ENCODE data around the gene ZNF710.
"Not testable (repeated sequence)": the region's sequence is repeated elsewhere in the genome, so short reads cannot be mapped to it uniquely, and the experiment has no call there.

The ZNF710 gene, protein sequence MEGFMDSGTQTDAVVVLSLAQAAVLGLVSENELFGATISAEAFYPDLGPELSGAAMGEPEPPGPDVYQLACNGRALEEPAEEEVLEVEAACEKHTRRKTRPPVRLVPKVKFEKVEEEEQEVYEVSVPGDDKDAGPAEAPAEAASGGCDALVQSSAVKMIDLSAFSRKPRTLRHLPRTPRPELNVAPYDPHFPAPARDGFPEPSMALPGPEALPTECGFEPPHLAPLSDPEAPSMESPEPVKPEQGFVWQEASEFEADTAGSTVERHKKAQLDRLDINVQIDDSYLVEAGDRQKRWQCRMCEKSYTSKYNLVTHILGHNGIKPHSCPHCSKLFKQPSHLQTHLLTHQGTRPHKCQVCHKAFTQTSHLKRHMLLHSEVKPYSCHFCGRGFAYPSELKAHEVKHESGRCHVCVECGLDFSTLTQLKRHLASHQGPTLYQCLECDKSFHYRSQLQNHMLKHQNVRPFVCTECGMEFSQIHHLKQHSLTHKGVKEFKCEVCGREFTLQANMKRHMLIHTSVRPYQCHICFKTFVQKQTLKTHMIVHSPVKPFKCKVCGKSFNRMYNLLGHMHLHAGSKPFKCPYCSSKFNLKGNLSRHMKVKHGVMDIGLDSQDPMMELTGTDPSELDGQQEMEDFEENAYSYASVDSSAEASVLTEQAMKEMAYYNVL

GRCh38 chr15:90001062-90001682 is at the start of gene ZNF710:
Gene ZNF710 (plus strand): TSS chr15:90001324. CDS start chr15:90067138, 65,814 bp downstream.
- DNase-seq, result peak; percentile 13

DNA sequence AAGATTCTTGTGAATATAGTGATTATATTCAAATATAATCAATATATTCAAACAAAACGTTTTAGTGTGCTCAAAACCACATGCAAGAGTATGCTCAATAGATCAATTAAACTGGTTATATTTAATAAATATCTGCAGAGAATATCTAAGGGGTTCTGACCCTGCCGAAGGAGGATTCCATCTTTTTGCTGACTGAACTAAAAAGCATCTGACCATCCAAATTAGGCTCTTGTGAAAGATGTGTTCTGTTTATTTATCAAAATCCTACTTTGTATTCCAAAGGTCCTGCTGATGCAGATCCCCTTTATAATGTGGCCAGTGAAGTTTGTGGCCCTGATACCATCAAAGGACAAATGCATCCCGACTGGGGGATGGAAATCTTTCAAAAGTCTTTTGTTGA is 46.6 kb upstream of the ZNF710 start:
- no peak for DNase-seq

DNA sequence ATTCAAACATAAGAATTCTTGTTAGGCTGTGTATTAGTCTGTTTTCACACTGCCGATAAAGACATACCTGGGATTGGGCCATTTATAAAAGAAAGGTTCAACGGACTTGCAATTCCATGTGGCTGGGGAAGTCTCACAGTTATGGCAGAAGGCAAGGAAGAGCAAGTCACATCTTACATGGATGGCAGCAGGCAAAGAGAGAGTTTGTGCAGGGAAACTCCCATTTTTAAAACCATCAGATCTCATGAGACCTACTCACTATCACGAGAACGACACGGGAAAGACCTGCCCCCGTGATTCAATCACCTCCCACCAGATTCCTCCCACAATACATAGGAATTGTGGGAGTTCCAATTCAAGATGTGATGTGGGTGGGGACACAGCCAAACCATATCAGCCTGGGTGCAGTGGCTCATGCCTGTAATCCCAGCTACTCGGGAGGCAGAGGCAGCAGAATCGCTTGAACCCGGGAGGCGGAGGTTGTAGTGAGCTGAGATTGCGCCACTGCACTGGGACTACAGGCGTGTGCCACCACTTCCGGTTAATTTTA is 45.6 kb upstream of the ZNF710 start:
- DNase-seq, result not testable (repeated sequence)

- DNase-seq, result no peak
Observed at GRCh38 chr15:89958107-89958805, 42.9 kb upstream of the ZNF710 start.

DNA sequence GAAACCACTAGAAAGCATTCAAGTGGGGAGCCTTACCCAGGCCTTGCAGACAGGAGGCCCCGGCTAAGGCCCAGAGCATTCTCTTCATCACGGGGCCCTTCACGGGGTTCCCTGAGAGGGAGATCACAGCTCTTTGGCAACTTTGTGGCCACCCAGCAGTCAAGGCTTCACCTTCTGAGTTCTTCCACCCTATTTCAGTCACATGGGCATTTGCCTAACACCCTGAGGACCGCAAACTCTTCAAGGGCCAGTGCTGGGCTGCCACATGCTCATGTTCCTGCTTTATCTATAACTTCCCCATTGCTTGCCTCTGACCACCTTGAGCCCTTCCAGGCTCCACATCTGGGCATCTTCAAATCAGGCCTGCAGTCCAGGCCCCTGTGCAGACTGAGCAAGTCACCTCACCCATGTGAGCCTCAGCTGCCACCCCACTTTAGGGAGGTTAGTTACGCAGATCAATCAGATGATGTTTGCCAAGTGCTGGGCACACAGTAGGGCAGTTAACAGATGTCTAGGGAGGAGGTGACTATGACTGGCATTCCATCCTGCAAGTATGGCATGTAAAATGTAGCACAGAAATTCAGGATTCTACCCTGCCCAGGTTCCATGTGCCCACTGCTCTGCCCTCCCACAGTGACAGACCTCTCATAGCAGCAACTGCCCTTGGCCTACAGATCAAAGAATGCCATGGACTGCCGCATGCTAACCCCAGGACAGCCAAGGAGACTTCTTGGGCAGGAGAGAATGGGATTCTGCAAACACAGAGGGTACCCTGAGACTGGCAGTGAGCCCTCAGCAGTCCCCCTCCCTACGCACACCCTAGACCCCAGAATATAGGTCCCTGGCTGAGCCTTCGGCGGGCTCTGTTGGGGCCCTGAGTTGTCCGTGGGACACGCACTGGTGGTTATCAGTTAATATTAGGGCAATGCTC is 37.6 kb upstream of the ZNF710 start:
- no peak for DNase-seq

- DNase-seq, result no peak
Observed at GRCh38 chr15:89964232-89964954, 36.7 kb upstream of the ZNF710 start.

- no peak for DNase-seq
Observed at GRCh38 chr15:89967881-89968280, 33.2 kb upstream of the ZNF710 start.

- DNase-seq, result peak; percentile 18
Observed at GRCh38 chr15:89971592-89971997, 29.5 kb upstream of the ZNF710 start.

DNA sequence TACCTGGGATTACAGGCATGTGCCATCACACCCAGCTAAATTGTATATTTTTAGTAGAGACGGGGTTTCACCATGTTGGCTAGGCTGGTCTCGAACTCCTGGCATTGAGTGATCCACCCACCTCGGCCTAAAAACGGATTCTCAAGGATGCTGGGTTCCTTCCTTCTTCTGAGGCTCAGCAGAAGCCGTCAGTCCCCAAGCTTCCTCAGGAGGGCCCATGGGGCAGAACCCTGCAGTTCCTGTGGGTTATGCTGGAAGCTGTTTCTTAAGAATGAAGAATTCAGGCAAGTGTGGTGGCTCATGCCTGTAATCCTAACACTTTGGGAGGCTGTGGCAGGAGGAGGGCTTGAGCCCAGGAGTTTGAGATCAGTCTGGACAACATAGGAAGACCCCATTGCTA is 29.0 kb upstream of the ZNF710 start:
- DNase-seq, result no peak

GRCh38 chr15:89975482-89976245 is 25.5 kb upstream of the ZNF710 start:
- DNase-seq, result no peak

DNA sequence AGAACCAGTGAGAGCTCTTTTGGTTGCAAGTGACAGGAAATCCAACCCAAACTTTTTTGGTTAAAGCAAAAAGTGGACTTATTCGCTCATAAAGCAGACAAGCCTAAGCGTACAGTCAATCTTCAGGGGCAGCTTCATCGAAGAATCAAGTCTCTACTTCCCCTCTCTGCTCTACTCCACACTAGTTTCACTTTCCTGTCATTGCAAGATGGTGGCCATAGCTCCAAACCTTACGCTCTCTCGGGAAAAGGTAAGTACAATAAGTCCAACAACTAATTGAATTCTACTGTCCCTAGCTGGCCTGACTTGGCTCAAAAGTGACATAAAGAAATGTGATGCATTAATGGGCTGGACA is 24.9 kb upstream of the ZNF710 start:
- no peak for DNase-seq

DNA sequence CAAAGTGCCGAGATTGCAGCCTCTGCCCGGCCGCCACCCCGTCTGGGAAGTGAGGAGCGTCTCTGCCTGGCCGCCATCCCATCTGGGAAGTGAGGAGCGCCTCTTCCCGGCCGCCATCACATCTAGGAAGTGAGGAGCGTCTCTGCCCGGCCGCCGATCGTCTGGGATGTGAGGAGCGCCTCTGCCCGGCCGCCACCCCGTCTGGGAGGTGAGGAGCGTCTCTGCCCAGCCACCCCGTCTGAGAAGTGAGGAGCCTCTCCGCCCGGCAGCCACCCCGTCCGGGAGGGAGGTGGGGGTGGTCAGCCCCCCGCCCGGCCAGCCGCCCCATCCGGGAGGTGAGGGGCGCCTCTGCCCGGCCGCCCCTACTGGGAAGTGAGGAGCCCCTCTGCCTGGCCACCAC is 23.3 kb upstream of the ZNF710 start:
- DNase-seq, result not testable (repeated sequence)

- DNase-seq, result no peak
Observed at GRCh38 chr15:89978914-89979313, 22.2 kb upstream of the ZNF710 start.

- no peak for DNase-seq
Observed at GRCh38 chr15:89980896-89981295, 20.2 kb upstream of the ZNF710 start.

GRCh38 chr15:89982315-89983055 is 18.6 kb upstream of the ZNF710 start:
- DNase-seq, result no peak

DNA sequence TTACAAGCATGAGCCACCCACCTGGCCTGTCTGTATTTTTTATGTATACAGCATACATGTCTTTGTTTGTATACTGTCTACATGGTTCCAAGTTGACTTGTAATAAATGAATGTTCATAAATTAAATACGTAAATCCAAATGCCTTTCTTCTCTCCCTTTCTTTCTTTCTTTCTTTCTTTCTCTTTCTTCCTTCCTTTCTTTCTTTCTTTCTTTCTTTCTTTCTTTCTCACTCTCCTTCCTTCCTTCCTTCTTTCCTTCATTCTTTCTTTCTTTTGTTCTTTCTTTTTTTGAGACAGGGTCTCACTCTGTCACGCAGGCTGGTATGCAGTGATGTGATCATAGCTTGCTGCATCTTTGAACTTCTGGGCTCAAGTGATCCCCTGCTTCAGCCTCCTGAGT is 17.1 kb upstream of the ZNF710 start:
- DNase-seq, result no peak

DNA sequence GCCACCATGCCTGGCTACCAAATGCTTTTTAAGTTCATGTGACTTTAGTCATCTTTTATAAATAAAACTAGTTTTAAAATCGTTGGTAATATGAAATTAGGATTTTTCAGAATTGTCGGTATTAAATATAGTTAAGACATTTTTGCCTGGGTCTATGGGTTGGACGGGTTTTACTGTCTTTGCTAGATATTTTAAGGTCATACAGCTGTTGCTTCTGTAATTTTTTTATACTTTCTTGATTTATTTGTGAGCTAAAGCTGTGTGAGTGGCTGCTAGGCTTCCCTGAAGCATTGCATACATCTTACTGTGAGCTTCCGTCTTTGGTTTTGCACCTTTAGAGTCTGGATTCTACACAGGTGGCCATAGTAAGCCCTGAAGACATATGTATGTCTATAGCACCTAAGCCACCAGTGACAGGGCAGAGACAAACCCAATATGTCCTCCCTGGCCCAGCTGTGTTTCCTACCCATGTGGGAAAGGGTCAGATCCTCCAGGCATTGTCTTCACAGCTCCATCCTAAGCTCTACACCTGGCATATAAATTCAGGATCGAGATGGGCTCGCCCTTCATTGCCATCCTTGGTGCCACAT is 16.6 kb upstream of the ZNF710 start:
- no peak for DNase-seq

DNA sequence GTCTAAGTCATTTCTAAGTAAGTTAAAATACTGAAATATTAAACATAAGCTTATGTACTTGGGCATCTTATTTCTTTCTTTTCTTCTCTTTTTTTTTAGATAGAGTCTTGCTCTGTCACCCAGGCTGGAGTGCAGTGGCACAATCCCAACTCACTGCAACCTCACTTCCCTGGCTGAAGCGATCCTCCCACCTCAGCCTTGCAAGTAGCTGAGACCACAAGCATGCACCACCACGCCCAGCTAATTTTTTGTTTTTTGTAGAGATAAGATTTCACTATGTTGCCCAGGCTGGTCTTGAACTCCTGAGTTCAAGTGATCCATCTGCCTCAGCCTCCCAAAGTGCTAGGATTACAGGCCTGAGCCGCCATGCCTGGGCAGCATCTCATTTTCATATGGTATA is 16.0 kb upstream of the ZNF710 start:
- no peak for DNase-seq

- no peak for DNase-seq
Observed at GRCh38 chr15:89991312-89991711, 9.8 kb upstream of the ZNF710 start.
